Superior temporal gyrus (tissue), 1 donor: ENCODE data around the gene HSD17B11.
"Not testable (repeated sequence)": the region's sequence is repeated elsewhere in the genome, so short reads cannot be mapped to it uniquely, and the experiment has no call there.

ENCODE experiments used
- DNase-seq: peaks from one replicate; pipeline ENCODE4 v3.0.0-alpha.2; 2016; ENCODE audit errors: extremely low spot score

Gene HSD17B11

DNA sequence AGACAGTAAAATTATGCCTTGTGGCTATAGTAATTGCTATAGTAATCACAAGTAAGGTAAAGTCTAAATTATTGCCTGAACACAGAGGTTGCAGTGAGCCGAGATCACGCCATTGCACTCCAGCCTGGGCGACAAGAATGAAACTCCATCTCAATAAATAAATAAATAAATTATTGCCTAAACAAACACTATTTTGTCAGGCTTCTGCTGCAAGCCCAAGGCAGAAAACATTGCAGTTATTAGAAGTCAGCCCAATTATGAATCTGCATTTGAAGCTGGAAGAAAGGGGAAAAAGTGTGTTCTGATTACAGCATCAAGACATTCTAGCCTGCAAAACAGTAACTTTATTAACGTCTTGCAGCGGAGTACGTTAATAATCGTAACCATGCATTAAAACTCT is 85.4 kb downstream of the HSD17B11 start:
- DNase-seq, result no peak

DNA sequence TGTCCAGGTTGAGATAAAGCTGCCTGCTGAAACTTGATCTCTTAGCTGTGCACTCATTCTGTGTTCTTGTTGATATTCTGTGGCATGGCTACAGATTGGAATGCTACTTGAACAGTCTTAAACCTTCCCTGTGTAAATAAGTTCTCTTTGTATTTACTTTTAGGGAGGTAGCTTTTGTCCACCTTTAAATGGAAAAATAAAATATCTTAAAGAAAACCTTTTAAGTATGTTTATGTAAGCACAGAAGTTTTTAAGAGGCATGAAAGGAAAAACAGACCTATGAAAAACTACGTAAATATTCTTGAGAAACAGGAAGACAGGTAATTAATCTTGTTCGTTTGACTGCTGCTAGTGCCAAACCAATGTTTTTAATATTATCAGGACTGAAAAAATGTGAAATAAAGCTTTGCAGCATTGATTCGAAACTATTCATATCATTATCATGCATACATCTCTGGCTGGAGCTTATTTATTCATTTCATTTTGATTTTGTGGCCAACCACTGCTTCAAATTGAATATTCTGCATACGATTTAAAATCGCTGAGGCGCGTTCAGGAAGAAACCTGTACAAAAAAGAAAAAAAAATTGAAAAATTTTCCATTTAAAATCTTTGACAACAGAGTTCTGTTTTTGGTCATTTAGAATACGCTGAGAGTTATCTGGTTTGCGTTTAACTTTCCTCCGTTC is 86.1 kb downstream of the HSD17B11 start:
- no peak for DNase-seq

DNA sequence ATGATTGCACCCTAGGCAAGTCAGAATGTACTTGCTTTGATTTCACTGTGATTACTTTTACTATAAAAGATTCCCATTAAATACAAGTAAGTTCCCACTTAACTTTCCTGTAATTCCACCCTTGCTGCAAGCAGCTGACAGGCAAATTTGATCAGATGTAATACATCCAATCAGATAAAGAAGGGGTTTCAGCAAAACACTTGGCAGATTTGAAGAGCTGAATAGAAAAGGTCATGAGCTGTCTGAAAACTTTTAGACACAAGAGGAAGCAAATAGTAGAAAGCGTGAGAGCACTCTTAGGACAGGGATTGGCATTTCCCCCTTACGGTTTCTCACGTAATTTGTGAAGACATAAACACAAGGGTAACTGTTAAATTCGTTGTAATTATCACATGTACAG is 91.1 kb downstream of the HSD17B11 start:
- no peak for DNase-seq

DNA sequence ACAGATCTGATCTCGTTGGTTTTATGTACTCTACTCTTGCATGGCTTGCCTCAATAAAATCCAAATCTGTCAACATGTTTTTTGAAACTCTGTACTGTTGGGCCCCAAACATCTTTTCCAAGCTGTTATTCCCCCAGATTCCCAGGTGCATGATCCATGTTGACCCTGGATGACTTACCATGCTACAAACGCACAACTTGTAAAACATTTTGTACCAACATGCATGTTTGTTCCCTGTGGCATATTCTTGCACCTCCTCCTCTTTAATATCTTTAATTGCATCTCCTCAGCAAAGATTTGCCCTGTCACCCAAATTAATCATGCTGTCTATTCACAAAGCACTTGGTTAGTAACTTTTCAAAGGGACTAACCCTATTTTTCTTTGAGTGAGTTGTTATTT is 92.6 kb downstream of the HSD17B11 start:
- no peak for DNase-seq

DNA sequence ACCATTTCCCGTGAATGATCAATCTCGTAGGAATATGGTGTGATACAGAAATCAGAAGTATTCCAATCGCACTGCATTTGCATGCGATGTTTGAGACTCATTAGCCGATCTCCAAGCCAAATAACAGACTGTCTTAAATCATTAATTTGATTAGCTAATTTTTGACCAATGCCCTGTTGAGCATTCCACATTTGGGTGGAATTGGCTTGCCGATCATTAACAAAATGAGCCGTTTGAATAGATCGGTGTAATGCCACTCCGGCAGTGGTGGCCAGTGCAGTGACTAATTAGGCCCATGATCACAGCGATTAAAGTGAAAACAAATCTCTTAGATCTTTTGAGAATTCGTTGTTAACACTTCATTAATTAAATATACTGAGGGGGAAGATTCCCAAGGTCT is 96.1 kb downstream of the HSD17B11 start:
- DNase-seq, result not testable (repeated sequence)

DNA sequence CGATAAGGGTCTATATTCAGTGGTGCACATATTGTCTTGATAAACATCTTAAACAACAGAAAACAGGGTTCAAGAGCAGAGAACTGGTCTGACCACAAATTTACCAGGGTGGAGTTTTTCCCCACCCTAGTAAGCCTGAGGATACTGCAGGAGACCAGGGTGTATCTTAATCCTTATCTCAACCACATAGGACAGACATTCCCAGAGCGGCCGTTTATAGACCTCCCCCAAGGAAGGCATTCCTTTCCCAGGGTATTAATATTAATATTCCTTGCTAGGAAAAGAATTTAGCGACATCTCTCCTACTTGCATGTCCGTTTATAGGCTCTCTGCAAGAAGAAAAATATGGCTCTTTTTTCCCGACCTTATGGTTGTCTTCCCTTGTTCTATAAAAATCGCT is 97.1 kb downstream of the HSD17B11 start:
- DNase-seq, result not testable (repeated sequence)

DNA sequence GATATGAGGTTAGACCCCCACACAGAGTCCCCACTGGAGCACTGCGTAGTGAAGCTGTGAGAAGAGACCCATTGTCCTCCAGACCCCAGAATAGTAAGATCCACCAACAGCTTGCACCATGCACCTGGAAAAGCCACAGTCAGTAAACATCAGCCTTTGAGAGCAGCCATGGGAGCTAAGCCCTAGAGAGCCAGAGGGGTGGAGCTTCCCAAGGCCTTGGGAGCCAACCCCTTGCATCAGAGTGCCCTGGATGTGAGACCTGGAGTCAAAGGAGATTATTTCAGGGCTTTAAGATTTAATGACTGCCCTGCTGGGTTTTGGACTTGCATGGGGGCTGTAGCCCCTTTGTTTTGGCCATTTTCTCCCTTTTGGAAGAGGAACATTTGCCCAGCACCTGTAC is 104.0 kb downstream of the HSD17B11 start:
- DNase-seq, result no peak
